ENCODE results near the gene ODF2L. TPM values are rescaled to one million over a fixed set of nuclear protein-coding genes. Genes with fewer than 3 reads are reported as not detected.

Gene ODF2L
- total RNA-seq, 4 donors from 2014 or later, result 30.2 to 65.1 (median 45.8) TPM

DNA sequence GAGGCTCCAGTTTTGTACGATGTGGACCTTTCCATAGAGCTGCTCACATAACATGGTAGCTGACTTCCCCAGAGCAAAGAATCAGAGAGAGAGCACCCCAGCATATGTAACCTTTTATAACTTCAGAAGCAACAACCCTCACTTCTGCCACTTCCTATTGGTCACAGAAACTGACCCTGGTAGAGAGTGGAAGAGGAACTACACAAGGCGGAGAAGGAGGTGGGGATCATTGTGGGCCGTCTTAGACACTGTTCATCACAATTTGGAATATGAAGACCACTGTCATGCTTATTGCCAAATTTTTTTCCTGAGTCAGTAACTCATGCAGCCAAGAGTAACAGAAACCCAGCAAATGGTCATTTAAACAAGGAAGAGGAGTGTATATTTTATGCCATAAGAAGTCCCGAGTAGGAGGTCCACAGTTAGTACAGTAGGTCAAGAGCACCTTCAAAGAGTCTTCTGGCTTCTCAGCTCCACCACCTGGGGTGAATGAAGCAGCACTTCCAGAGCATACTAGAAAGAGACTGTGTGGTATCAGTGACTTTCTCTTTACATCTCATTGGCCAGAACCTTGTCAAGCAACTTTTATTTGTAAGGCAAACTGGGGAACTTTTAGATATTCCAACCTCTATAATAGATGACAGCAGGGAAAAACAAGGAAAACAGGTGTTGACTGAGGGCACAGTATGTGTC is 71.8 kb downstream of the ODF2L start:
- H3K36me3 ChIP-seq, result no peaks in the 10 kb centered on the region
- no peak for DNase-seq (ENCODE audit: low spot score in 2 of 2)
- WGBS, 2 donors, result 86% methylated on average over 4 of the region's 4 CpGs
- H3K27me3 ChIP-seq, result no peaks in the 10 kb centered on the region
- TF ChIP-seq POLR2A (IDR thresholded peaks at IDR 0.05), result no peak
- TF ChIP-seq, protein P1, sequence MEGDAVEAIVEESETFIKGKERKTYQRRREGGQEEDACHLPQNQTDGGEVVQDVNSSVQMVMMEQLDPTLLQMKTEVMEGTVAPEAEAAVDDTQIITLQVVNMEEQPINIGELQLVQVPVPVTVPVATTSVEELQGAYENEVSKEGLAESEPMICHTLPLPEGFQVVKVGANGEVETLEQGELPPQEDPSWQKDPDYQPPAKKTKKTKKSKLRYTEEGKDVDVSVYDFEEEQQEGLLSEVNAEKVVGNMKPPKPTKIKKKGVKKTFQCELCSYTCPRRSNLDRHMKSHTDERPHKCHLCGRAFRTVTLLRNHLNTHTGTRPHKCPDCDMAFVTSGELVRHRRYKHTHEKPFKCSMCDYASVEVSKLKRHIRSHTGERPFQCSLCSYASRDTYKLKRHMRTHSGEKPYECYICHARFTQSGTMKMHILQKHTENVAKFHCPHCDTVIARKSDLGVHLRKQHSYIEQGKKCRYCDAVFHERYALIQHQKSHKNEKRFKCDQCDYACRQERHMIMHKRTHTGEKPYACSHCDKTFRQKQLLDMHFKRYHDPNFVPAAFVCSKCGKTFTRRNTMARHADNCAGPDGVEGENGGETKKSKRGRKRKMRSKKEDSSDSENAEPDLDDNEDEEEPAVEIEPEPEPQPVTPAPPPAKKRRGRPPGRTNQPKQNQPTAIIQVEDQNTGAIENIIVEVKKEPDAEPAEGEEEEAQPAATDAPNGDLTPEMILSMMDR (IDR thresholded peaks at IDR 0.05), result no peak
- no peak for TF ChIP-seq EP300 (IDR thresholded peaks at IDR 0.05)
- H3K27ac ChIP-seq, result no peak overlapping the region
- no peaks in the 10 kb centered on the region for H3K4me1 ChIP-seq
- no peaks in the 10 kb centered on the region for H3K9me3 ChIP-seq
- H3K4me3 ChIP-seq, result no peak overlapping the region

DNA sequence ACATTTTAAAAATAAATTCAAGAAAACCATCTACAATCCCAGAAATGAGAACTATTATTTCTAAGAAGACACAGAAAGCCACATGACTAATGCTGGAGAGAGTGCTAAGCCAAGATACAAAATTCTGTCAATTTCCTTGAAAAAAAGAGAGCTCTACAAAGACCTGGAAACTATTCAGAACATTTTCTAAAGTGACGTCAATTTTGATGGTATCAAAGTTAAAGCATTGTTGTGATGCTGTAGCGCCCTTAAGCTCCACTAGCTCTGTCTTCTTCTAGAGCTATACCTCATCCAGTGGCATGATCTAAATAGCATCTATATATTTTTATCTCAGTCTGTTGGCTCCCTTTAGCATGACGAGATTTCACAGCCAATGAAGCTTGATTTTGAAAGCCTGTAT is 73.9 kb downstream of the ODF2L start:
- WGBS, 2 donors, result 66 to 73% methylated on average over 3 of the region's 3 CpGs
- no peak for DNase-seq (ENCODE audit: low spot score in 2 of 2)

DNA sequence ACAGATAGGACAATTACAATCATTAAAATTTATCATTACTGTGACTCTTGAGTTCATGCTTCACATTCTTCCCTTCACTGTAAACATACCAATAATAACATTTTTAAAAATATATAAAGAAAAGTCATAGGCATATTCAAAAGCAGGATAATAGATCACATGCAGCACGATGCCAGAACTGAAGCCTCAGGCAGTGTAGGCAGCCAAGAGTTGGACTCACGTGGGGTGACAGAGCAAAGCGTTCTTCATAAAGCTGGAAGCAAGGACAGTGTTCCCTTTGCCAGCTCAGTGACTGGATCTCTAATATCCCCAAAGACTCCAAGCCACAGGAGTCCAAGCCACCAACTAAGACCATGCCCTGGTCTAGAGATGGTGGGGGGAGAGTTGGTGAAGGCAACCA is 77.7 kb downstream of the ODF2L start:
- TF ChIP-seq POLR2A (IDR thresholded peaks at IDR 0.05) (no peak), EP300 (IDR thresholded peaks at IDR 0.05) (no peak)
- TF ChIP-seq, protein P1 (IDR thresholded peaks at IDR 0.05), result no peak
- Histone ChIP-seq H3K27ac (no peak overlapping the region), H3K27me3 (no peaks in the 10 kb centered on the region), H3K9me3 (no peaks in the 10 kb centered on the region), H3K4me3 (no peak overlapping the region), H3K36me3 (no peaks in the 10 kb centered on the region), H3K4me1 (no peaks in the 10 kb centered on the region)
- DNase-seq (ENCODE audit: low spot score in 2 of 2), result no peak
- WGBS, 2 donors, result 68 to 74% methylated on average over 3 of the region's 3 CpGs

More for the DNA sequence above, 73.9 kb downstream of the ODF2L start:
- H3K4me1 ChIP-seq, result no peaks in the 10 kb centered on the region
- TF ChIP-seq EP300 (IDR thresholded peaks at IDR 0.05) (no peak), POLR2A (IDR thresholded peaks at IDR 0.05) (no peak)
- TF ChIP-seq, protein P1 (IDR thresholded peaks at IDR 0.05), result no peak
- no peak overlapping the region for H3K4me3 ChIP-seq
- H3K36me3 ChIP-seq, result no peaks in the 10 kb centered on the region
- H3K9me3 ChIP-seq, result no peaks in the 10 kb centered on the region
- no peak overlapping the region for H3K27ac ChIP-seq
- H3K27me3 ChIP-seq, result no peaks in the 10 kb centered on the region

DNA sequence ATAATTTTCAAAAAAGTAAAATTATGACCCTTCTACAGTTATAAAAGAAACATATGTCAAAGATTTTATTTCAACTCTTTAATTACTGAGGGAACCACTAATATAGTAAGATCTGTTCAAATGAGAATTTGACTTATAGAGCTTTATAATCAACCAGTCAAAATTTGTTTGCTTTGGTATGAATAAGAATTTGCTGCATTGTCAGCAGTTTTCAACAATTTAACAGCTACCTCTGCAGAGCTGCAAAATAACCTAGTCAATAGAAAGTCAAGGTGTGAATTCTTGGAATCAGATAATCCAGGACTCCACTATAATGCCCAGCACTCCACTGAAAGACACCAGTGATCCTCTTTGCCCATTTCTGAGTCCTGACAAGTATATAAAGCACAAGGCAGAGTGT is 78.2 kb downstream of the ODF2L start:
- Histone ChIP-seq H3K36me3 (no peaks in the 10 kb centered on the region), H3K9me3 (no peaks in the 10 kb centered on the region), H3K27ac (no peak overlapping the region), H3K27me3 (no peaks in the 10 kb centered on the region), H3K4me3 (no peak overlapping the region), H3K4me1 (no peaks in the 10 kb centered on the region)
- no peak for TF ChIP-seq POLR2A (IDR thresholded peaks at IDR 0.05)
- TF ChIP-seq, protein P1 (IDR thresholded peaks at IDR 0.05), result no peak
- TF ChIP-seq EP300 (IDR thresholded peaks at IDR 0.05), result no peak
- DNase-seq (ENCODE audit: low spot score in 2 of 2), result no peak

DNA sequence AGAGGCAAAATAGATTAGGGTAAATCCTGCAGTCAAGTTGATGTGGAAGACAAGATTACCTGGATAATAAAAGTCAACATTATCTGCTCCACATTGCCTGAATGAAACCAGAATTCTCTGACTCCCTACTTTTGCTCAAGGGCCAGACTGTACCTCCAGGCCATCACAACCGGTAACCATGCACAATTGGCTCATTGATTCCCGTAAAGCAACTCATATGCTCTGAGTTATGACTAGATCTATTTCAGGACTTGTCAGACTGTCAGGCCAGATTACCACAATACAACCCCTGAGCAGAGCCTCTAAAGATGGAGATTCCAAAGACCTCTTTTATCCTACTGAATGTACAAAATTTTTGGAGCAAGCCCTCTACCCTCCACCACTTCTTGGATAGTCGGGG is 90.4 kb downstream of the ODF2L start:
- no peaks in the 10 kb centered on the region for H3K36me3 ChIP-seq
- H3K4me3 ChIP-seq, result no peak overlapping the region
- no peak overlapping the region for H3K27ac ChIP-seq
- H3K9me3 ChIP-seq, result no peaks in the 10 kb centered on the region
- TF ChIP-seq EP300 (IDR thresholded peaks at IDR 0.05), result no peak
- TF ChIP-seq, protein P1 (IDR thresholded peaks at IDR 0.05), result no peak
- no peak for TF ChIP-seq POLR2A (IDR thresholded peaks at IDR 0.05)
- WGBS, 2 donors, result 56 to 58% methylated on average over 3 of the region's 3 CpGs
- no peak for DNase-seq (ENCODE audit: low spot score in 2 of 2)
- H3K4me1 ChIP-seq, result no peaks in the 10 kb centered on the region
- H3K27me3 ChIP-seq, result no peaks in the 10 kb centered on the region
